Mammary epithelial cell (primary cell): ENCODE data around the gene DCLK2.

Source experiments
- CTCF ChIP-seq, 2 donors: IDR thresholded peaks in 1 of 2; conservative IDR thresholded peaks in 1 of 2; 2 replicates each; pipeline ENCODE4 v1.5.1; 2011 to 2012; ENCODE audit warnings: inconsistent platforms in 2 of 2, low read length in 2 of 2, mild to moderate bottlenecking in 2 of 2, control low read depth in 1 of 2, low read depth in 1 of 2; ENCODE audit not compliant: insufficient read depth in 1 of 2; ENCODE audit errors: extremely low read depth in 1 of 2
- EZH2 ChIP-seq: IDR thresholded peaks from 2 replicates; pipeline ENCODE4 v1.6.1; 2012; ENCODE audit warnings: low read length, inconsistent platforms, borderline replicate concordance

- TF ChIP-seq EZH2 (no peak), CTCF (conservative IDR thresholded peaks at IDR 0.05 in 1 of 2, IDR thresholded peaks at IDR 0.05 in 1 of 2; ENCODE audit: extremely low read depth in 1 of 2, insufficient read depth in 1 of 2, low read depth in 1 of 2, low read length in 2 of 2) (no peak)
These were observed 52.7 kb downstream of the DCLK2 start for GRCh38 chr4:150130933-150131332.
